HL-60 (cell line): ENCODE results near the gene ZGLP1.

ENCODE experiments used
- DNase-seq, 2 experiments: peaks; one replicate each; pipeline ENCODE4 v3.0.0-alpha.2; 2010 to 2020; ENCODE audit warnings: low read depth in 1 of 2, low spot score in 1 of 2
- H3K27ac ChIP-seq: fragments of 250-450 bp; sonication (Bioruptor Pico); replicated peaks from 2 replicates; pipeline ENCODE4 v1.5.1; 2020; ENCODE audit warnings: mild to moderate bottlenecking, moderate library complexity
- H3K27me3 ChIP-seq: fragments of 250-450 bp; sonication (Bioruptor Pico); 2 replicates; pipeline ENCODE4 v1.5.1; 2021; ENCODE audit warnings: mild to moderate bottlenecking, moderate library complexity; ENCODE audit not compliant: insufficient read depth, poor library complexity, severe bottlenecking
- H3K4me3 ChIP-seq: replicated peaks from 2 replicates; pipeline ENCODE4 v1.5.1; 2011; ENCODE audit warnings: mild to moderate bottlenecking, control low read depth, low read length; ENCODE audit not compliant: insufficient read depth
- CTCF ChIP-seq: IDR thresholded peaks from one replicate; pipeline ENCODE4 v1.5.1; 2011; ENCODE audit warnings: low read length, control low read depth, inconsistent platforms; ENCODE audit not compliant: insufficient read depth
- GABPA ChIP-seq: IDR thresholded peaks from 2 replicates; pipeline ENCODE4 v1.6.1; 2012; ENCODE audit warnings: low read depth
- POLR2AphosphoS5 ChIP-seq: IDR thresholded peaks from 2 replicates; pipeline ENCODE4 v1.6.1; 2012; ENCODE audit warnings: low read depth
- SPI1 ChIP-seq: IDR thresholded peaks from 2 replicates; pipeline ENCODE4 v1.6.1; 2012; ENCODE audit warnings: low read depth, mild to moderate bottlenecking, borderline replicate concordance
- TF ChIP-seq, protein P1 (sequence below): IDR thresholded peaks from 2 replicates; pipeline ENCODE4 v1.6.1; 2012; ENCODE audit warnings: low read depth; ENCODE audit not compliant: insufficient replicate concordance

ZGLP1 gene

DNA sequence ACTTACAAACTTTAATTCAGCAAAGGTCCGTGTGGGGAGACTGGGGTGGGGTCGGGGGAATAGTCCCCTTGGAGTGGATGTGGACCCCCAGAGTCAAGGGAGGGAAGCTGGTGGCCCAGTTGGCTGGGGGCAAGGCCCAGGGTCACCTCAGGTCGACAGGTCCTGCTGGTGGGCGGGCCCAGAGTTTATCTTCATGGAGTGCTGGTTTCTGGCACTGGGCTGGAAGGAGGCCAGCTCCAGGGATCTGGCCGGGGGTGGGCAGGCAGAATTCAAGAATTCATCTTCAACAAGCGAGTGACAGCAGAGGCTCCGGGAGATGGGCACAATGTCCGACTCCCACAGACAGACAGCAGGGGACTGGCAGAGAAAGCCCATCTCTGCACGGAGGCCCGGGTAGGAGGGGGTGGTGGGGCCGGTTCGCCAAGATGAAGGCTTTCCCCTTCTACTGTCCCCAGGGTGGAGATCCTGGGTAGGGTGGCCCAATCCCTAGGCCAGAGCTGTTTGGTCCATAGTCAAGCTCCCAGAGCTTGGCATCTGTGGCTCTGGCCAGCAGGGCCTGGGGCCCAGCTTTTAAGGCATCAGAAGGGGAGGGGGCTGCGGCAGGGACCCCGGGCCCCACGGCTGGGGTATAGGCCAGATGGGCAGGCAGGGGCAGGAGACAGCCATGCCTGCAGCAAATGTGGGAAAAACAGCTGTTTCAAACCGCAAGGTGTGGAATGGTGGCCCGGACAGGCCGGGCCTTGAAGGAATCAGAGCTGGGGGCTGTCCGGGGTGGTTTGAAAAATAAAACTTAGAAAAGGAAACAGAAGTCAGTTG, 6.8 kb upstream of the ZGLP1 start:
- Histone ChIP-seq H3K27me3 (no peaks in the 10 kb centered on the region), H3K4me3 (peak overlapping the region; percentile 93; the same call in 1 of the 2 replicates), H3K27ac (no peak overlapping the region)
- DNase-seq, result no peak
- no peak for TF ChIP-seq SPI1

GRCh38 chr19:10315335-10316214, 6.0 kb upstream of the ZGLP1 start, which contains the start of gene FDX2:
TSS of gene FDX2 (minus strand) at chr19:10316015. CDS start at chr19:10315996, 19 bp downstream.
- Histone ChIP-seq H3K4me3 (peak within 1 kb of the TSS; percentile 93), H3K27me3 (no peaks in the 10 kb centered on the region), H3K27ac (peak within 1 kb of the TSS; percentile 52)
- peak in 1 of 2 experiments; percentile 85 for DNase-seq
- TF ChIP-seq GABPA (no peak), POLR2AphosphoS5 (peak; percentile 88)

DNA sequence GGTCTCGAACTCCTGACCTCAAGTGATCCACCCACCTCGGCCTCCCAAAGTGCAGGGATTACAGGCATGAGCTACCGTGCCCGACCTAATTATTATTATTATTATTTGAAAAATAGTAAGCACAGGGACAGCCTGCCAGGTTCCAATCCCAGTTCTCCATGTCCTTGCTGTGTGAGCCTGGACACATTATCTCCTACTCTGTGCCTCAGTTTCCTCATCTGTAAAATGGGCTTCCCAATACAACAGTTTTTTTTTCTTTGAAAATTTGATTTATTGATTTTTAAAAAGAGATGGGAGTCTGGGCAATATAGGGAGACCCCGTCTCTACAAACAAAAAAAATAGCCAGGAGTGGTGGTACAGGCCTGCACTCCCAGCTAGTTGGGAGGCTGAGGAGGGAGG, 3.3 kb downstream of the ZGLP1 start:
- Histone ChIP-seq H3K27me3 (no peaks in the 10 kb centered on the region), H3K4me3 (no peak overlapping the region), H3K27ac (peak overlapping the region; percentile 64)
- TF ChIP-seq GABPA, result no peak
- no peak for DNase-seq

GRCh38 chr19:10305139-10305806, 4.3 kb downstream of the ZGLP1 start:
- Histone ChIP-seq H3K4me3 (no peak overlapping the region), H3K27ac (peak overlapping the region; percentile 64), H3K27me3 (no peaks in the 10 kb centered on the region)
- TF ChIP-seq, protein P1, sequence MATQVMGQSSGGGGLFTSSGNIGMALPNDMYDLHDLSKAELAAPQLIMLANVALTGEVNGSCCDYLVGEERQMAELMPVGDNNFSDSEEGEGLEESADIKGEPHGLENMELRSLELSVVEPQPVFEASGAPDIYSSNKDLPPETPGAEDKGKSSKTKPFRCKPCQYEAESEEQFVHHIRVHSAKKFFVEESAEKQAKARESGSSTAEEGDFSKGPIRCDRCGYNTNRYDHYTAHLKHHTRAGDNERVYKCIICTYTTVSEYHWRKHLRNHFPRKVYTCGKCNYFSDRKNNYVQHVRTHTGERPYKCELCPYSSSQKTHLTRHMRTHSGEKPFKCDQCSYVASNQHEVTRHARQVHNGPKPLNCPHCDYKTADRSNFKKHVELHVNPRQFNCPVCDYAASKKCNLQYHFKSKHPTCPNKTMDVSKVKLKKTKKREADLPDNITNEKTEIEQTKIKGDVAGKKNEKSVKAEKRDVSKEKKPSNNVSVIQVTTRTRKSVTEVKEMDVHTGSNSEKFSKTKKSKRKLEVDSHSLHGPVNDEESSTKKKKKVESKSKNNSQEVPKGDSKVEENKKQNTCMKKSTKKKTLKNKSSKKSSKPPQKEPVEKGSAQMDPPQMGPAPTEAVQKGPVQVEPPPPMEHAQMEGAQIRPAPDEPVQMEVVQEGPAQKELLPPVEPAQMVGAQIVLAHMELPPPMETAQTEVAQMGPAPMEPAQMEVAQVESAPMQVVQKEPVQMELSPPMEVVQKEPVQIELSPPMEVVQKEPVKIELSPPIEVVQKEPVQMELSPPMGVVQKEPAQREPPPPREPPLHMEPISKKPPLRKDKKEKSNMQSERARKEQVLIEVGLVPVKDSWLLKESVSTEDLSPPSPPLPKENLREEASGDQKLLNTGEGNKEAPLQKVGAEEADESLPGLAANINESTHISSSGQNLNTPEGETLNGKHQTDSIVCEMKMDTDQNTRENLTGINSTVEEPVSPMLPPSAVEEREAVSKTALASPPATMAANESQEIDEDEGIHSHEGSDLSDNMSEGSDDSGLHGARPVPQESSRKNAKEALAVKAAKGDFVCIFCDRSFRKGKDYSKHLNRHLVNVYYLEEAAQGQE, result no peak
- TF ChIP-seq GABPA (no peak), CTCF (no peak), POLR2AphosphoS5 (peak; percentile 37; the same call in 1 of the 2 replicates), SPI1 (peak; percentile 27; the same call in 1 of the 2 replicates)
- peak; percentile 66 to 88 for DNase-seq

DNA sequence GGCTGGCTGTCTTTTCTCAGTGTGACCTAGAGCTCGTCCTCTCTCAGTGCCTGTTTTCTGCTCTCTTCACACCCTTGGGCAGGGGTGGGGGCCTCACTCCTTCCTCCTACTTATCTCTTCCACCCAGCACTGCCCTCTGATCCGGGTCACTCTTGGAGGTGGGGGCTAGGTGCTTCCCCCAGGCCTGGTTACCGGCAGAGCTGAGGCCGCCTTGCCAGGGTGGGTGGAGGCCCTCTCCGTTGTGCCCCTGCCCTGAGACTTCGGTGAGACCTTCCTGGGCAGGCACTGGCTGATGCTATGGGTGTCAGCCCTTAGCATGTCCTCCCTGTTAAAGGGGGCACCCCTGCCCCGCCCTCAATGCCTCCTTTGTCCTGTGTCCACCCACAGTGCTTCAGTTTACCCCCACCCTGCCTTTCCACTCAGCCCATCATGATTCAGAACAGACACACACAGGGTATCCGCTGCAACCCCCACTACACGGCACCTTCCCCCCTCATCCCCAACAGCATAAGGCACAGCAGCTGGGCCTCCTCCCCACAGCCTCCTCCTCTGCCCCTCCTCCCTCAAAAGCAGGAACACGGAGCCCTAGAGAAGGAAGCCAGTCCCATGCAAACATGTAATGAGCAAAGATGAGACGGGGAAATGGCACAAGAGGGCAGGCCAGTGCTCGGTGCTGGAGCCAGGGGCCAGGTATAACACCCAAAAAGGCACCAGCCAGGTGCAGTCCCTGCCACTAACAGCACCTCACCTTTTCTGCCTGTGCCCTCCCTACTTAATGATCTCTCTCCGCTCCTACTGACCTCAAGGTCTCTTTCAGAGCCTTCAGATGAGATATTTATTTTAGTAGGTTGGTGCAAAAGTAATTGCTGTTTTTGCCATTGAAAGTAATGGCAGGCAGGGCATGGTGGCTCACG, 9.8 kb downstream of the ZGLP1 start:
- no peak overlapping the region for H3K27ac ChIP-seq
- TF ChIP-seq SPI1 (no peak; the same call in 1 of the 2 replicates), CTCF (no peak), POLR2AphosphoS5 (no peak), GABPA (no peak)
- no peak overlapping the region for H3K4me3 ChIP-seq
- peaks cover 12% of the 10 kb centered on the region for H3K27me3 ChIP-seq
- DNase-seq, result peak in 1 of 2 experiments; percentile 80
